H1 (cell line): ENCODE results near the gene NDFIP2. TPM values are rescaled to one million over a fixed set of nuclear protein-coding genes. Genes with fewer than 3 reads are reported as not detected.

Experiments used
- CTCF ChIA-PET: fragments of 300-600 bp; sonication (Branson Sonifier 250); formaldehyde crosslinking; loops from one replicate; lab custom pipeline; 2021; ENCODE audit not compliant: partially characterized antibody; lab: Charles Lee
- POLR2A ChIA-PET: fragments of 300-600 bp; sonication (Branson Sonifier 250); formaldehyde crosslinking; loops from one replicate; lab custom pipeline; 2021; ENCODE audit warnings: inconsistent platforms; ENCODE audit not compliant: partially characterized antibody; lab: Charles Lee
- DNase-seq, 2 experiments: peaks; one replicate each; pipeline versions ENCODE4 v3.0.0 to v3.0.0-alpha.2; 2010 to 2022; ENCODE audit warnings: low spot score in 2 of 2, low read depth in 1 of 2, mixed read lengths in 1 of 2
- FAIRE-seq: peaks from 2 replicates; lab custom pipeline; 2011; peaks lifted over from hg19 to GRCh38; lab: Jason Lieb, UNC
- H2AFZ ChIP-seq: 2 replicates; pipeline ENCODE4 v1.8.1; 2012; ENCODE audit warnings: low read length, inconsistent platforms
- H2AK5ac ChIP-seq: 2 replicates; pipeline ENCODE4 v1.6.1; 2013; ENCODE audit warnings: low read depth, low read length
- H2BK120ac ChIP-seq: replicated peaks from 2 replicates; pipeline ENCODE3; 2013; ENCODE audit warnings: low read depth, low read length, inconsistent platforms
- H2BK12ac ChIP-seq: 2 replicates; pipeline ENCODE4 v1.6.1; 2013; ENCODE audit warnings: low read depth, low read length
- H2BK15ac ChIP-seq: 2 replicates; pipeline ENCODE4 v1.6.1; 2013; ENCODE audit warnings: low read length
- H2BK20ac ChIP-seq: 2 replicates; pipeline ENCODE4 v1.6.1; 2013; ENCODE audit warnings: low read length
- H2BK5ac ChIP-seq: 2 replicates; pipeline ENCODE4 v1.6.1; 2013; ENCODE audit warnings: low read depth, low read length
- H3K14ac ChIP-seq: 2 replicates; pipeline ENCODE4 v1.6.1; 2013; ENCODE audit warnings: inconsistent platforms; ENCODE audit not compliant: insufficient read length
- H3K18ac ChIP-seq: 2 replicates; pipeline ENCODE4 v1.6.1; 2013; ENCODE audit warnings: low read length; ENCODE audit errors: extremely low read depth
- H3K23ac ChIP-seq: 2 replicates; pipeline ENCODE4 v1.6.1; 2013; ENCODE audit warnings: inconsistent platforms; ENCODE audit not compliant: insufficient read length
- H3K23me2 ChIP-seq: 2 replicates; pipeline ENCODE4 v1.6.1; 2013; ENCODE audit warnings: low read depth, low read length
- H3K27ac ChIP-seq: 2 replicates; pipeline ENCODE4 v1.6.1; 2011; ENCODE audit warnings: low read depth, low read length, inconsistent platforms
- H3K27me3 ChIP-seq, 4 experiments: replicated peaks in 1 of 4; 1 replicate in 1 of 4; 2 replicates in 3 of 4; pipeline versions ENCODE4 v1.6.1 to v1.8.1; 2011 to 2013; ENCODE audit warnings: low read length in 3 of 4, mild to moderate bottlenecking in 3 of 4, inconsistent platforms in 2 of 4, mixed read lengths in 2 of 4, moderate library complexity in 1 of 4; ENCODE audit not compliant: control insufficient read depth in 3 of 4, insufficient read depth in 3 of 4; ENCODE audit errors: extremely low read depth in 1 of 4
- H3K36me3 ChIP-seq, 4 experiments: 2 replicates each; pipeline versions ENCODE4 v1.6.1 to v1.8.1; 2011 to 2013; ENCODE audit warnings: mild to moderate bottlenecking in 4 of 4, low read length in 3 of 4, moderate library complexity in 2 of 4, control low read depth in 1 of 4, inconsistent platforms in 1 of 4; ENCODE audit not compliant: insufficient read depth in 4 of 4, control insufficient read depth in 2 of 4
- H3K4ac ChIP-seq: replicated peaks from 2 replicates; pipeline ENCODE3; 2013; ENCODE audit warnings: low read length, low read depth, mixed read lengths, inconsistent platforms; ENCODE audit not compliant: insufficient read length
- H3K4me1 ChIP-seq, 4 experiments: replicated peaks in 1 of 4; 1 replicate in 1 of 4; 2 replicates in 3 of 4; pipeline versions ENCODE4 v1.6.1 to v1.8.1; 2011 to 2013; ENCODE audit warnings: low read length in 3 of 4, inconsistent platforms in 2 of 4, mixed read lengths in 1 of 4; ENCODE audit not compliant: insufficient read depth in 4 of 4, control insufficient read depth in 3 of 4
- H3K4me2 ChIP-seq, 2 experiments: 2 replicates each; pipeline versions ENCODE4 v1.6.1 to v1.8.1; 2011 to 2013; ENCODE audit warnings: low read depth in 2 of 2, low read length in 2 of 2, control low read depth in 1 of 2, inconsistent platforms in 1 of 2, mild to moderate bottlenecking in 1 of 2; ENCODE audit not compliant: insufficient read depth in 1 of 2
- H3K4me3 ChIP-seq, 4 experiments: fragments of 200-600, 300-600 bp in 1 of 4; sonication (generic), shearing (Covaris generic), sonication (Bioruptor Twin) in 1 of 4; 2 replicates each; pipeline versions ENCODE4 v1.5.1 to v1.8.1; 2011 to 2016; ENCODE audit warnings: low read length in 4 of 4, low read depth in 3 of 4, control low read depth in 2 of 4, inconsistent platforms in 2 of 4, mild to moderate bottlenecking in 2 of 4, mixed read lengths in 1 of 4, moderate library complexity in 1 of 4; ENCODE audit not compliant: insufficient read depth in 2 of 4; ENCODE audit errors: extremely low read depth in 1 of 4
- H3K56ac ChIP-seq: replicated peaks from 2 replicates; pipeline ENCODE3; 2013; ENCODE audit warnings: low read depth, mild to moderate bottlenecking, mixed read lengths, low read length, inconsistent platforms; ENCODE audit not compliant: insufficient read length
- H3K79me1 ChIP-seq: 2 replicates; pipeline ENCODE4 v1.6.1; 2013; ENCODE audit warnings: low read depth, low read length, control low read depth
- H3K79me2 ChIP-seq, 2 experiments: 2 replicates each; pipeline versions ENCODE4 v1.6.1 to v1.8.1; 2012 to 2013; ENCODE audit warnings: low read length in 2 of 2, mild to moderate bottlenecking in 2 of 2, inconsistent platforms in 1 of 2; ENCODE audit not compliant: insufficient read depth in 2 of 2, control insufficient read depth in 1 of 2
- H3K9ac ChIP-seq, 4 experiments: replicated peaks in 1 of 4; 1 replicate in 1 of 4; 2 replicates in 3 of 4; pipeline versions ENCODE4 v1.6.1 to v1.8.1; 2011 to 2013; ENCODE audit warnings: low read depth in 3 of 4, low read length in 3 of 4, control low read depth in 2 of 4, mild to moderate bottlenecking in 2 of 4, moderate library complexity in 2 of 4, inconsistent platforms in 1 of 4; ENCODE audit errors: extremely low read depth in 1 of 4
- H3K9me3 ChIP-seq, 2 experiments: 2 replicates each; pipeline versions ENCODE4 v1.6.1 to v1.8.1; 2012 to 2013; ENCODE audit warnings: mild to moderate bottlenecking in 2 of 2, moderate library complexity in 2 of 2, control low read depth in 1 of 2, inconsistent platforms in 1 of 2, low read depth in 1 of 2, low read length in 1 of 2, mixed read lengths in 1 of 2; ENCODE audit not compliant: insufficient read depth in 2 of 2
- H4K20me1 ChIP-seq, 2 experiments: replicated peaks in 1 of 2; 2 replicates each; pipeline versions ENCODE3 to v1.8.1; 2011 to 2013; ENCODE audit warnings: inconsistent platforms in 2 of 2, low read length in 2 of 2, mild to moderate bottlenecking in 1 of 2; ENCODE audit not compliant: insufficient read depth in 2 of 2, control insufficient read depth in 1 of 2
- H4K5ac ChIP-seq: 2 replicates; pipeline ENCODE4 v1.6.1; 2013; ENCODE audit warnings: low read length, low read depth, mixed read lengths, inconsistent platforms; ENCODE audit not compliant: insufficient read length
- H4K8ac ChIP-seq: 2 replicates; pipeline ENCODE4 v1.8.0; 2013; ENCODE audit warnings: mild to moderate bottlenecking, moderate library complexity, low read length, inconsistent platforms; ENCODE audit not compliant: insufficient read depth; ENCODE audit errors: extremely low read depth
- H4K91ac ChIP-seq: replicated peaks from 2 replicates; pipeline ENCODE3; 2013; ENCODE audit warnings: low read length, mixed read lengths, inconsistent platforms; ENCODE audit not compliant: insufficient read length
- ATF2 ChIP-seq: IDR thresholded peaks from 2 replicates; pipeline ENCODE4 v1.6.1; 2012; ENCODE audit warnings: low read length, inconsistent platforms
- CBX8 ChIP-seq: fragments of 300-800, 300-1000 bp; sonication (generic); IDR thresholded peaks from 2 replicates; pipeline ENCODE4 v1.7.1; 2016; ENCODE audit warnings: low read depth, low read length, borderline replicate concordance
- CHD1 ChIP-seq: IDR thresholded peaks from 2 replicates; pipeline ENCODE4 v1.6.1; 2012; ENCODE audit warnings: low read depth, low read length, improper control_type of control experiment
- HDAC2 ChIP-seq, 2 experiments: fragments of 300-600 bp in 1 of 2; sonication (generic) in 1 of 2; IDR thresholded peaks; 2 replicates each; pipeline ENCODE4 v1.6.1; 2011 to 2012; ENCODE audit warnings: low read depth in 2 of 2, low read length in 2 of 2, mild to moderate bottlenecking in 2 of 2, moderate library complexity in 2 of 2, borderline replicate concordance in 1 of 2, inconsistent platforms in 1 of 2
- HDAC6 ChIP-seq: IDR thresholded peaks from one replicate; pipeline ENCODE4 v1.7.1; 2012; ENCODE audit warnings: low read depth, mild to moderate bottlenecking, inconsistent platforms, low read length, moderate library complexity
- JUND ChIP-seq: IDR thresholded peaks from 2 replicates; pipeline ENCODE4 v1.6.1; 2011; ENCODE audit warnings: mild to moderate bottlenecking, improper control_type of control experiment, low read length
- KDM1A ChIP-seq: fragments of 200-600, 300-600 bp; sonication (generic); IDR thresholded peaks from 2 replicates; pipeline ENCODE4 v1.7.1; 2016; ENCODE audit warnings: mild to moderate bottlenecking, low read length, borderline replicate concordance
- KDM4A ChIP-seq: IDR thresholded peaks from one replicate; pipeline ENCODE4 v1.7.1; 2012; ENCODE audit warnings: low read depth, mild to moderate bottlenecking, moderate library complexity, low read length, inconsistent platforms; ENCODE audit not compliant: severe bottlenecking
- RXRA ChIP-seq: IDR thresholded peaks from 2 replicates; pipeline ENCODE4 v1.6.1; 2011; ENCODE audit warnings: low read depth, mild to moderate bottlenecking, low read length, moderate library complexity; ENCODE audit not compliant: insufficient read depth
- TAF1 ChIP-seq: IDR thresholded peaks from 2 replicates; pipeline ENCODE4 v1.6.1; 2011; ENCODE audit warnings: mild to moderate bottlenecking, low read depth, low read length
- YY1 ChIP-seq: IDR thresholded peaks from 2 replicates; pipeline ENCODE4 v1.6.1; 2011; ENCODE audit warnings: low read depth, mild to moderate bottlenecking, low read length
- WGBS, 2 experiments: shearing (Covaris generic) in 1 of 2; methylation state at CpG; one replicate each; pipeline versions ENCODE4 v1.1.6 to v1.1.7; 2013 to 2015; ENCODE audit warnings: low lambda C conversion rate in 2 of 2, mixed read lengths in 2 of 2, inconsistent platforms in 1 of 2, low coverage in 1 of 2, missing lambda C conversion rate in 1 of 2; ENCODE audit not compliant: insufficient replicate concordance in 2 of 2, insufficient coverage in 1 of 2, insufficient read length in 1 of 2; ENCODE audit errors: extremely low coverage in 1 of 2, missing lambda C conversion rate in 1 of 2; 5-methylcytosine and 5-hydroxymethylcytosine counted together
- polyA plus RNA-seq, 7 experiments: library from polyadenylated mRNA; depleted of rRNA in 3 of 7; stranded (reverse) in 5 of 7; unstranded in 2 of 7; fragments of >200 nt in 5 of 7; fragments of 200-250 nt in 2 of 7; gene quantifications; 1 replicate in 5 of 7; 2 replicates in 1 of 7; 4 replicates in 1 of 7; pipeline versions ENCODE4 v1.2.1 to v1.2.3, GENCODE V29; 2011 to 2013; ENCODE audit warnings: missing spikeins in 2 of 7, mixed read lengths in 2 of 7
- total RNA-seq: library from RNA; stranded (reverse); fragmentation: NEBNext Ultra II Directional; extraction: Animal tissue kit (Norgen Biotek cat#: 25700); gene quantifications from 2 replicates; pipeline ENCODE4 v1.2.1, GENCODE V29; 2021

NDFIP2 gene
- total and polyA plus RNA-seq, 2 of the 8 experiments (the other 6 are each of a cell fraction or from before 2014, with no cell fraction given) = 11.1 to 32.9 TPM

GRCh38 chr13:79469608-79470007 is 11.3 kb upstream of the NDFIP2 start (continued):
- no peak for TF ChIP-seq HDAC6

- Histone ChIP-seq H4K5ac (no peak overlapping the region), H4K91ac (no peak overlapping the region), H3K27ac (no peak overlapping the region), H3K14ac (no peak overlapping the region), H2AFZ (no peak overlapping the region), H3K23me2 (no peaks in the 10 kb centered on the region), H3K4ac (no peak overlapping the region), H2BK12ac (no peak overlapping the region), H3K23ac (no peak overlapping the region), H4K20me1 (no peaks in the 10 kb centered on the region), H3K9me3 (no peaks in the 10 kb centered on the region), H3K4me1 (no peaks in the 10 kb centered on the region), H3K36me3 (no peaks in the 10 kb centered on the region), H2BK15ac (no peak overlapping the region), H4K8ac (no peak overlapping the region), H2AK5ac (no peak overlapping the region), H3K79me1 (no peaks in the 10 kb centered on the region), H2BK120ac (no peak overlapping the region), H3K4me3 (no peak overlapping the region), H2BK20ac (no peak overlapping the region), H3K4me2 (no peak overlapping the region), H3K18ac (no peak overlapping the region), H3K9ac (no peak overlapping the region), H3K56ac (no peak overlapping the region), H2BK5ac (no peak overlapping the region), H3K79me2 (no peaks in the 10 kb centered on the region), H3K27me3 (no peaks in the 10 kb centered on the region)
- FAIRE-seq (no peak), DNase-seq (no peak)
- 97% methylated on average over 2 of the region's 2 CpGs; no CpG with 5 or more reads in 1 of the 2 experiments for WGBS, 2 experiments
- POLR2A ChIA-PET = no interaction called here
- CTCF ChIA-PET = no interaction called here
- TF ChIP-seq KDM4A (no peak), HDAC6 (no peak), KDM1A (no peak), ATF2 (no peak), JUND (no peak), CBX8 (no peak), CHD1 (no peak), TAF1 (no peak), YY1 (no peak), HDAC2 (IDR thresholded peaks at IDR 0.05; ENCODE audit: borderline replicate concordance in 1 of 2, low read depth in 2 of 2, low read length in 2 of 2) (no peak), RXRA (no peak)
Observed at GRCh38 chr13:79470666-79471065, 10.3 kb upstream of the NDFIP2 start.
